Testis (tissue), 3 donors: Measurements from ENCODE around the gene VKORC1L1. TPM values are rescaled to one million over a fixed set of nuclear protein-coding genes. Genes with fewer than 3 reads are reported as not detected.

Experiments used
- DNase-seq: peaks from one replicate; pipeline ENCODE4 v3.0.0-alpha.2; 2019
- H3K27ac ChIP-seq, 2 donors: fragments of 200-600 bp; sonication (generic); one replicate each; pipeline ENCODE4 v1.5.1; 2019
- H3K27me3 ChIP-seq: fragments of 200-600 bp; sonication (generic); one replicate; pipeline ENCODE4 v1.5.1; 2019
- H3K36me3 ChIP-seq: fragments of 200-600 bp; sonication (generic); one replicate; pipeline ENCODE4 v1.5.1; 2017; ENCODE audit warnings: low read depth; ENCODE audit errors: missing control alignments
- H3K4me1 ChIP-seq: fragments of 200-600 bp; sonication (generic); one replicate; pipeline ENCODE4 v1.5.1; 2019
- H3K4me3 ChIP-seq, 2 donors: fragments of 200-600 bp; sonication (generic); one replicate each; pipeline ENCODE4 v1.5.1; 2017 to 2019
- H3K9me3 ChIP-seq: fragments of 200-600 bp; sonication (generic); one replicate; pipeline ENCODE4 v1.5.1; 2017
- POLR2A ChIP-seq: fragments of 450-650 bp; IDR thresholded peaks from one replicate; pipeline ENCODE4 v1.6.1; 2017; ENCODE audit warnings: antibody characterized with exemption, mild to moderate bottlenecking, moderate library complexity
- WGBS, 2 donors: methylation state at CpG; one replicate each; pipeline ENCODE4 v1.1.5; 2018; 5-methylcytosine and 5-hydroxymethylcytosine counted together
- intact Hi-C: fragments of 100-400 bp; cut with DNase I; formaldehyde crosslinking; loops from one replicate; pipeline ENCODE4 v1.15.1; 2023; ENCODE audit warnings: low total_unique reads
- polyA plus RNA-seq: library from polyadenylated mRNA; stranded (reverse); fragments of 350-450 nt; fragmentation: Illumina TruSeq; extraction: RNeasy Lipid Tissue Mini Kit (QIAGEN cat#74804); gene quantifications from one replicate; pipeline ENCODE4 v1.2.3, GENCODE V29; 2014; ENCODE audit warnings: low read depth, low replicate concordance; ENCODE audit not compliant: insufficient read depth
- total RNA-seq, 2 donors: library from RNA; depleted of rRNA; stranded (reverse); fragments of >200 nt; gene quantifications; one replicate each; pipeline ENCODE4 v1.2.3, GENCODE V29; 2016
- TF ChIP-seq, protein P1 (sequence below), 3 experiments: fragments of 450-650 bp in 2 of 3; fragments of 200-600 bp in 1 of 3; sonication (generic) in 1 of 3; IDR thresholded peaks; one replicate each; pipeline ENCODE4 v1.5.1; 2016 to 2019; ENCODE audit warnings: antibody characterized with exemption in 3 of 3, mild to moderate bottlenecking in 2 of 3, moderate library complexity in 1 of 3

Gene VKORC1L1
- total and polyA plus RNA-seq, 3 donors from 2014 or later = 11.4 to 22.0 (median 13.5) TPM

DNA sequence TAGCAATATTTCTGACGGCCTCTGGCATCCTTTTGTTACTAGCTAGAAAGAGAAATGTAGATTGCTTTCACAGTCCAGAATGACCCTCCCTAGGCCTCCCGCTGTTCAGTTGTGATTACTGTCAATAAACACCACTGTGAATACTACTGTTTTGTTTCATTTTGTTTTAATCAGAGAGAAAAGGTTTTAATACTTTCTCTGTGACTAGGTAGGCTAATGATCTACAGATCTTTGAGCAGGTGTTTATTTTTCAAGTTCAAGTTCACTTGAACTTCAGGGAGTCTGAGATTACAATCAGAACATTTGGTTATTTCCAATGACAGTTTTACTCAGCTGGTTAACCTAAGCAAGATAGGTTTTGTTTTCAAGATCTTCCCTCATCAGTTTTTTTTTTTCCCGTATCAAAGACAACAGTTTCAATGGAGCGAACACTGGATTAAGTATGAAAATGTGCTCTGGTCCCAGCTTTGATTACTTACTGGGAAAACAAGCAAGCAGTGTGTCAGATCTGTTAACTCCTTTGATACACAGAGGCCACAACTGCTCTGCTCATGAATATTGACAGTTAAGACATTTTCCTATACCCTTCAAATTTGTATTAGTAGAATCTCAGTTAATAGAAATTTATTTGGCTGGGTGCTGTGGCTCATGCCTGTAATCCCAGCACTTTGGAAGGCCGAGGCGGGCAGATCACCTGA is 34.8 kb downstream of the VKORC1L1 start:
- 69 to 80% methylated on average over 6 of the region's 6 CpGs for WGBS, 2 donors
- H3K36me3 ChIP-seq = no peaks in the 10 kb centered on the region
- DNase-seq = no peak
- TF ChIP-seq, protein P1, sequence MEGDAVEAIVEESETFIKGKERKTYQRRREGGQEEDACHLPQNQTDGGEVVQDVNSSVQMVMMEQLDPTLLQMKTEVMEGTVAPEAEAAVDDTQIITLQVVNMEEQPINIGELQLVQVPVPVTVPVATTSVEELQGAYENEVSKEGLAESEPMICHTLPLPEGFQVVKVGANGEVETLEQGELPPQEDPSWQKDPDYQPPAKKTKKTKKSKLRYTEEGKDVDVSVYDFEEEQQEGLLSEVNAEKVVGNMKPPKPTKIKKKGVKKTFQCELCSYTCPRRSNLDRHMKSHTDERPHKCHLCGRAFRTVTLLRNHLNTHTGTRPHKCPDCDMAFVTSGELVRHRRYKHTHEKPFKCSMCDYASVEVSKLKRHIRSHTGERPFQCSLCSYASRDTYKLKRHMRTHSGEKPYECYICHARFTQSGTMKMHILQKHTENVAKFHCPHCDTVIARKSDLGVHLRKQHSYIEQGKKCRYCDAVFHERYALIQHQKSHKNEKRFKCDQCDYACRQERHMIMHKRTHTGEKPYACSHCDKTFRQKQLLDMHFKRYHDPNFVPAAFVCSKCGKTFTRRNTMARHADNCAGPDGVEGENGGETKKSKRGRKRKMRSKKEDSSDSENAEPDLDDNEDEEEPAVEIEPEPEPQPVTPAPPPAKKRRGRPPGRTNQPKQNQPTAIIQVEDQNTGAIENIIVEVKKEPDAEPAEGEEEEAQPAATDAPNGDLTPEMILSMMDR (IDR thresholded peaks at IDR 0.05) = no peak
- no peak for TF ChIP-seq POLR2A
- H3K9me3 ChIP-seq = no peaks in the 10 kb centered on the region
- no peak overlapping the region for H3K4me3 ChIP-seq
- H3K27me3 ChIP-seq = no peaks in the 10 kb centered on the region
- H3K27ac ChIP-seq = no peak overlapping the region
- intact Hi-C loops = no loop called here
- H3K4me1 ChIP-seq = peaks cover 5% of the 10 kb centered on the region

GRCh38 chr7:65910237-65910636 is 37.4 kb downstream of the VKORC1L1 start:
- no peaks in the 10 kb centered on the region for H3K9me3 ChIP-seq
- H3K4me1 ChIP-seq = peaks cover 5% of the 10 kb centered on the region
- no peak overlapping the region for H3K4me3 ChIP-seq
- DNase-seq = no peak
- no peaks in the 10 kb centered on the region for H3K27me3 ChIP-seq
- WGBS, 2 donors = 18 to 29% methylated on average over 2 of the region's 2 CpGs
- H3K27ac ChIP-seq = no peak overlapping the region
- H3K36me3 ChIP-seq = no peaks in the 10 kb centered on the region
- TF ChIP-seq, protein P1 (IDR thresholded peaks at IDR 0.05) = no peak
- TF ChIP-seq POLR2A = no peak
- intact Hi-C loops = no loop called here

DNA sequence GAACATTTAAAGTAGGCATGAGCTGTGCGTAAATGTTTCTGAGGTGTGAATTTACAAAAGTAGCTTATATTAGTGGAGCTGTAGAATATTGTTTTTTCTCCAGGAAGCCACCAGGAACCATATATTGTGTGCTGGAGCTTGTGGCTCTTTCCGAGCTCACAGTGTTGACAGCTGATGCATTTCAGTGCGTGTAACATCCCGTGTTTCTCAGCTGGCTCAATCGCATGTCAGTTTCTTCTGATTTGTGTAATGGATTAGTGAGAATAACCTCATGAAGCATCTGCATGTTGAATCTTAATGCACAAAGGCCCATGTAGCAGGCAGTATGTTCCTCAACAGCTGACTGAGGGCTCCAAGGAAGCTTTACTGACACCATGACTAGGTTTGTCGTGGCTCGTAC is 39.4 kb downstream of the VKORC1L1 start:
- intact Hi-C loops = no loop called here
- WGBS, 2 donors = 95 to 98% methylated on average over 6 to 7 of the region's 7 CpGs

GRCh38 chr7:65915921-65916657 is 43.2 kb downstream of the VKORC1L1 start:
- Histone ChIP-seq H3K36me3 (no peaks in the 10 kb centered on the region), H3K27ac (no peak overlapping the region), H3K9me3 (no peaks in the 10 kb centered on the region), H3K27me3 (no peaks in the 10 kb centered on the region), H3K4me1 (no peaks in the 10 kb centered on the region), H3K4me3 (no peak overlapping the region)
- DNase-seq = no peak
- WGBS, 2 donors = 92 to 95% methylated on average over 8 of the region's 8 CpGs
- intact Hi-C loops = no loop called here
- no peak for TF ChIP-seq POLR2A
- TF ChIP-seq, protein P1 (IDR thresholded peaks at IDR 0.05) = no peak

More for the DNA sequence above, 39.4 kb downstream of the VKORC1L1 start:
- Histone ChIP-seq H3K27me3 (no peaks in the 10 kb centered on the region), H3K4me3 (no peak overlapping the region), H3K4me1 (peaks cover 5% of the 10 kb centered on the region), H3K27ac (no peak overlapping the region), H3K9me3 (no peaks in the 10 kb centered on the region), H3K36me3 (no peaks in the 10 kb centered on the region)
- no peak for TF ChIP-seq POLR2A
- TF ChIP-seq, protein P1 (IDR thresholded peaks at IDR 0.05) = no peak
- DNase-seq = no peak
